Peyer's patch (tissue), 4 donors: ENCODE measurements around the gene OR1J2.

ENCODE experiments used
- POLR2A ChIP-seq, 2 donors: fragments of 450-650 bp; IDR thresholded peaks; one replicate each; pipeline ENCODE4 v1.5.1; 2017; ENCODE audit warnings: antibody characterized with exemption in 2 of 2, mild to moderate bottlenecking in 2 of 2, moderate library complexity in 2 of 2
- TF ChIP-seq, protein P1 (sequence below), 6 experiments: fragments of 450-650 bp in 4 of 6; fragments of 200-600 bp in 2 of 6; sonication (generic) in 1 of 6; IDR thresholded peaks; one replicate each; pipeline ENCODE4 v1.5.1; 2017 to 2019; ENCODE audit warnings: antibody characterized with exemption in 6 of 6, mild to moderate bottlenecking in 3 of 6, moderate library complexity in 1 of 6

DNA sequence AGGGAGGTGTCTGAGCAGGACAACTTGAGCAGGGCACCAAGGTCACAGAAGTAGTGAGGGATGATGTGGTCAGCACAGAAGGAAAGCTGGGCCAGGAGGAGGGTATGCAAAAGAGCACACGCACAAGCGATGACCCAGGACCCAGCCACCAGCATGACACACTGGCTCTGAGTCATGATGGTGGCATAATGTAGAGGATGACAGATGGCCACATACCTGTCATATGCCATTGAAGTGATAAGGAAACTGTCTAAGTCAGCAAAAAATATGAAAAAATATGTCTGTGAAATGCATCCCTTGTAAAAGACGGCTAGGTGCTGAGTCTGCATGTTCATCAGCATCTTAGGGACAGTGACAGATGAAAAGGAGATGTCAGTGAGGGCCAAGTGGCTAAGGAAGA is 33.3 kb upstream of the OR1J2 start:
- TF ChIP-seq, protein P1, sequence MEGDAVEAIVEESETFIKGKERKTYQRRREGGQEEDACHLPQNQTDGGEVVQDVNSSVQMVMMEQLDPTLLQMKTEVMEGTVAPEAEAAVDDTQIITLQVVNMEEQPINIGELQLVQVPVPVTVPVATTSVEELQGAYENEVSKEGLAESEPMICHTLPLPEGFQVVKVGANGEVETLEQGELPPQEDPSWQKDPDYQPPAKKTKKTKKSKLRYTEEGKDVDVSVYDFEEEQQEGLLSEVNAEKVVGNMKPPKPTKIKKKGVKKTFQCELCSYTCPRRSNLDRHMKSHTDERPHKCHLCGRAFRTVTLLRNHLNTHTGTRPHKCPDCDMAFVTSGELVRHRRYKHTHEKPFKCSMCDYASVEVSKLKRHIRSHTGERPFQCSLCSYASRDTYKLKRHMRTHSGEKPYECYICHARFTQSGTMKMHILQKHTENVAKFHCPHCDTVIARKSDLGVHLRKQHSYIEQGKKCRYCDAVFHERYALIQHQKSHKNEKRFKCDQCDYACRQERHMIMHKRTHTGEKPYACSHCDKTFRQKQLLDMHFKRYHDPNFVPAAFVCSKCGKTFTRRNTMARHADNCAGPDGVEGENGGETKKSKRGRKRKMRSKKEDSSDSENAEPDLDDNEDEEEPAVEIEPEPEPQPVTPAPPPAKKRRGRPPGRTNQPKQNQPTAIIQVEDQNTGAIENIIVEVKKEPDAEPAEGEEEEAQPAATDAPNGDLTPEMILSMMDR (IDR thresholded peaks at IDR 0.05) = no peak
- TF ChIP-seq POLR2A (IDR thresholded peaks at IDR 0.05) = no peak
